HepG2 (cell line): ENCODE results near the gene RBX1. TPM values are rescaled to one million over a fixed set of nuclear protein-coding genes. Genes with fewer than 3 reads are reported as not detected.

Experiments
- ASH2L ChIP-seq: fragments of 300-600, 200-600 bp; sonication (generic); IDR thresholded peaks from 2 replicates; pipeline ENCODE4 v1.7.0; 2017; ENCODE audit warnings: low read depth, mild to moderate bottlenecking, moderate library complexity, mixed read lengths, low read length; ENCODE audit not compliant: insufficient read length
- BRCA1 ChIP-seq: sonication (generic); formaldehyde crosslinking; IDR thresholded peaks from 2 replicates; pipeline ENCODE4 v1.4.0; 2020; ENCODE audit warnings: missing genetic modification reagents
- CAMTA2 ChIP-seq: sonication (generic); formaldehyde crosslinking; IDR thresholded peaks from 2 replicates; pipeline ENCODE4 v1.4.0; 2020; ENCODE audit warnings: mild to moderate bottlenecking, missing genetic modification reagents, borderline replicate concordance
- CREB3 ChIP-seq: sonication (generic); formaldehyde crosslinking; IDR thresholded peaks from 2 replicates; pipeline ENCODE4 v1.5.0; 2020; ENCODE audit warnings: missing genetic modification reagents
- E2F2 ChIP-seq: sonication (generic); formaldehyde crosslinking; IDR thresholded peaks from 2 replicates; pipeline ENCODE4 v1.4.0; 2020; ENCODE audit warnings: missing genetic modification reagents, borderline replicate concordance
- HNRNPK ChIP-seq: fragments of 200-400 bp; formaldehyde crosslinking; IDR thresholded peaks from 2 replicates; pipeline ENCODE4 v1.6.1; 2018; ENCODE audit warnings: low read length, low read depth, moderate library complexity, mild to moderate bottlenecking; ENCODE audit not compliant: poor library complexity, severe bottlenecking
- HOXA5 ChIP-seq: sonication (generic); formaldehyde crosslinking; IDR thresholded peaks from 2 replicates; pipeline ENCODE4 v1.4.0; 2020; ENCODE audit warnings: missing genetic modification reagents
- KAT7 ChIP-seq: IDR thresholded peaks from 2 replicates; pipeline ENCODE4 v1.6.1; 2018; ENCODE audit warnings: borderline replicate concordance, missing compliant biosample characterization
- NFE2L1 ChIP-seq: sonication (generic); formaldehyde crosslinking; IDR thresholded peaks from 2 replicates; pipeline ENCODE4 v1.4.0; 2020; ENCODE audit warnings: missing genetic modification reagents, mild to moderate bottlenecking, borderline replicate concordance
- PHB2 ChIP-seq: fragments of 450-650 bp; IDR thresholded peaks from 2 replicates; pipeline ENCODE4 v1.6.1; 2018; ENCODE audit not compliant: partially characterized antibody
- REXO4 ChIP-seq: sonication (generic); formaldehyde crosslinking; IDR thresholded peaks from 2 replicates; pipeline ENCODE4 v1.8.0; 2022; ENCODE audit warnings: missing genetic modification reagents, mild to moderate bottlenecking, borderline replicate concordance
- RFXANK ChIP-seq: IDR thresholded peaks from 2 replicates; pipeline ENCODE4 v1.6.1; 2016
- RFXAP ChIP-seq: sonication (generic); formaldehyde crosslinking; IDR thresholded peaks from 2 replicates; pipeline ENCODE4 v1.4.0; 2020; ENCODE audit warnings: missing genetic modification reagents, borderline replicate concordance
- SIN3A ChIP-seq: IDR thresholded peaks from 2 replicates; pipeline ENCODE4 v1.6.1; 2011; ENCODE audit warnings: low read depth, mild to moderate bottlenecking, control low read depth, low read length, borderline replicate concordance
- SSRP1 ChIP-seq: IDR thresholded peaks from 2 replicates; pipeline ENCODE4 v1.6.1; 2016; ENCODE audit warnings: control low read depth
- TCF7L2 ChIP-seq: IDR thresholded peaks from 2 replicates; pipeline ENCODE4 v1.6.1; 2011; ENCODE audit warnings: mild to moderate bottlenecking, low read depth, low read length, moderate library complexity
- TIGD3 ChIP-seq: sonication (generic); formaldehyde crosslinking; IDR thresholded peaks from 2 replicates; pipeline ENCODE4 v1.5.1; 2020; ENCODE audit warnings: mild to moderate bottlenecking, missing genetic modification reagents, borderline replicate concordance
- ZBTB42 ChIP-seq: sonication (generic); formaldehyde crosslinking; IDR thresholded peaks from 2 replicates; pipeline ENCODE4 v1.5.0; 2020; ENCODE audit warnings: mild to moderate bottlenecking, missing genetic modification reagents
- ZMAT3 ChIP-seq: sonication (generic); formaldehyde crosslinking; conservative IDR thresholded peaks from 2 replicates; pipeline ENCODE4 v1.7.0; 2021; ENCODE audit warnings: missing genetic modification reagents
- ZNF776 ChIP-seq: sonication (generic); formaldehyde crosslinking; IDR thresholded peaks from 2 replicates; pipeline ENCODE4 v1.4.0; 2020; ENCODE audit warnings: mild to moderate bottlenecking, missing genetic modification reagents
- polyA plus RNA-seq, 8 experiments: library from polyadenylated mRNA; depleted of rRNA in 3 of 8; stranded (reverse) in 7 of 8; unstranded in 1 of 8; fragments of >200 nt; fragmentation: Illumina TruSeq in 4 of 8; extraction: Trizol in 4 of 8; gene quantifications; 2 replicates each; pipeline versions ENCODE4 v1.2.1 to v1.2.3, GENCODE V29; 2011 to 2016; ENCODE audit warnings: low read depth in 4 of 8, missing spikeins in 1 of 8, mixed read lengths in 1 of 8; ENCODE audit not compliant: insufficient read depth in 1 of 8
- total RNA-seq, 5 experiments: library from RNA; depleted of rRNA; stranded (reverse); fragments of >200 nt; fragmentation: Illumina TruSeq; extraction: Trizol; gene quantifications; 2 replicates each; pipeline ENCODE4 v1.2.3, GENCODE V29; 2016; ENCODE audit warnings: low read depth in 1 of 5
- TF ChIP-seq, protein P1 (sequence below): sonication (generic); formaldehyde crosslinking; conservative IDR thresholded peaks from 2 replicates; pipeline ENCODE4 v1.8.0; 2022; ENCODE audit warnings: mild to moderate bottlenecking, moderate library complexity, missing genetic modification reagents

RBX1 gene
- total and polyA plus RNA-seq, 2 of the 13 experiments (the other 11 are each of a cell fraction or from before 2014, with no cell fraction given), result 84.9 to 90.2 TPM

DNA sequence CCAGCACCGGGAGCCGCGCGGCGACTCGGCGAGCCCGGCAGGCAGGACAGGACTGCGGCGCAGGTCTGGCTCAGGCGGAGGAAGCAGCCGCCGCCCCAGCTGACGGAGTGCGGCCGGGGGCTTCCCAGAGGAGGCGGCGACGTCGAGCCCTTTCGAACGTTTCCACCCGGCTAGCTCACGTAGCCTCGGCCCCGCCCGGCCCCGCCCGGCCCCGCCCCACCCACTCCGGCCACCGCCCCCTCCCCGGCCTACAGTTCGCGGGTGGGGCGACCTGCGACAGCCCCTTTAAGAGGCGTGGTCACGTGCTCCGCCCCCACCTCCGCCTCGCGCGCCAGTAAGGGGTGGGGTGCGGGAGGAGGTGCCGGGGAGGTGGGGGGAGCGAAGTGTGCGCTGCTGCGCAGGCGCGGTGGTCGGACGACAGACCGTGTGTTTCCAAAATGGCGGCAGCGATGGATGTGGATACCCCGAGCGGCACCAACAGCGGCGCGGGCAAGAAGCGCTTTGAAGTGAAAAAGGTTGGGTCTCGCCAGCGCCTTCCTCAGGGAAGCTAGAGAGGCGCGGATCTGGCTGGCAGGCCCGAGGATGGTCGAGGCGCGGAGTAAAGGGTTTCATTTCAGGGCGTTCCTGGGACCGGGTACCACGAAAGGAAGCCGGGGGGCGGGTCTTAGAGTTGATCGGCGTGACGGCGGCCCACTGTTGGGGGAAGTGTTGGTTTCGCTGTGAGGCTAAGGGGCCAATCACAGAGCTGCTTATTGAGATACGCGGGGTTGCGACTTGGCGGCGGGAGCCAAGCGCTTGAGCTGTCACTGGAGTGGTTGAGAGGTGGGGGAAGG lies at the start of gene RBX1 (continued):
- no peak for TF ChIP-seq PHB2
- TF ChIP-seq, protein P1, sequence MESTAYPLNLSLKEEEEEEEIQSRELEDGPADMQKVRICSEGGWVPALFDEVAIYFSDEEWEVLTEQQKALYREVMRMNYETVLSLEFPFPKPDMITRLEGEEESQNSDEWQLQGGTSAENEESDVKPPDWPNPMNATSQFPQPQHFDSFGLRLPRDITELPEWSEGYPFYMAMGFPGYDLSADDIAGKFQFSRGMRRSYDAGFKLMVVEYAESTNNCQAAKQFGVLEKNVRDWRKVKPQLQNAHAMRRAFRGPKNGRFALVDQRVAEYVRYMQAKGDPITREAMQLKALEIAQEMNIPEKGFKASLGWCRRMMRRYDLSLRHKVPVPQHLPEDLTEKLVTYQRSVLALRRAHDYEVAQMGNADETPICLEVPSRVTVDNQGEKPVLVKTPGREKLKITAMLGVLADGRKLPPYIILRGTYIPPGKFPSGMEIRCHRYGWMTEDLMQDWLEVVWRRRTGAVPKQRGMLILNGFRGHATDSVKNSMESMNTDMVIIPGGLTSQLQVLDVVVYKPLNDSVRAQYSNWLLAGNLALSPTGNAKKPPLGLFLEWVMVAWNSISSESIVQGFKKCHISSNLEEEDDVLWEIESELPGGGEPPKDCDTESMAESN (CRISPR knock-in tag), result no peak
- TF ChIP-seq ASH2L, result peak; percentile 87
- no peak for TF ChIP-seq CAMTA2
- TF ChIP-seq BRCA1, result no peak; the same call in 1 of the 2 replicates
- no peak for TF ChIP-seq E2F2 (CRISPR knock-in tag)
- TF ChIP-seq CREB3, result no peak; the same call in 1 of the 2 replicates
- no peak for TF ChIP-seq RFXANK (CRISPR knock-in tag)
- TF ChIP-seq ZBTB42 (CRISPR knock-in tag), result no peak
- TF ChIP-seq HNRNPK, result peak; percentile 57
- no peak for TF ChIP-seq REXO4 (CRISPR knock-in tag)
- TF ChIP-seq KAT7 (CRISPR knock-in tag), result peak; percentile 87; the same call in 1 of the 2 replicates
- no peak; the same call in 1 of the 2 replicates for TF ChIP-seq HOXA5 (CRISPR knock-in tag)
- no peak for TF ChIP-seq TIGD3 (CRISPR knock-in tag)
- no peak; the same call in 1 of the 2 replicates for TF ChIP-seq RFXAP (CRISPR knock-in tag)
- no peak for TF ChIP-seq SSRP1 (CRISPR knock-in tag)
- no peak for TF ChIP-seq NFE2L1 (CRISPR knock-in tag)
- TF ChIP-seq ZMAT3, result peak; percentile 62; the same call in 1 of the 2 replicates
- no peak for TF ChIP-seq ZNF776 (CRISPR knock-in tag)
- 0 out of 2 replicates have a peak, but pooled peaks have one; percentile 27 for TF ChIP-seq SIN3A
- no peak for TF ChIP-seq TCF7L2
